ENCODE measurements around the gene CCDC102A. TPM values are rescaled to one million over a fixed set of nuclear protein-coding genes. Genes with fewer than 3 reads are reported as not detected.
A peak's percentile ranks its signal among the peaks of the same experiment; 100 is the strongest.

The CCDC102A gene
- total and polyA plus RNA-seq, 2 donors: 12.7 to 25.6 TPM

DNA sequence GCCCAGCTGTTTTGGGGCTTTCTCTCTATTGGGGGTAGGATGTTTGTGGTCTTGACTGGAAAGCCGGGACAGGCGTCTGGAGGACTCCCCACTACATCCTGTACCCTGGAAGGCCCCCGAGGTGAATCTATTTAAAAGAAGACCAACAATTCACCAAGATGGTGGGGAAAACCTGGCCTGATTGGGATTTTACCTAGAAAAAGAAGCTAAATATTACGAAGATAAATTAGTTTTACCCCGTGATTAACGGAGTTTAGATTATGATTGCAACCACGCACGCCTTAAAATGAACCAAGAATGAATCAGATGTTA is 779 bp upstream of the CCDC102A start:
- H3K4me1 ChIP-seq (ENCODE audit: insufficient read depth): peaks cover 2% of the 10 kb centered on the region
- WGBS: 16% methylated on average over 8 of the region's 8 CpGs

DNA sequence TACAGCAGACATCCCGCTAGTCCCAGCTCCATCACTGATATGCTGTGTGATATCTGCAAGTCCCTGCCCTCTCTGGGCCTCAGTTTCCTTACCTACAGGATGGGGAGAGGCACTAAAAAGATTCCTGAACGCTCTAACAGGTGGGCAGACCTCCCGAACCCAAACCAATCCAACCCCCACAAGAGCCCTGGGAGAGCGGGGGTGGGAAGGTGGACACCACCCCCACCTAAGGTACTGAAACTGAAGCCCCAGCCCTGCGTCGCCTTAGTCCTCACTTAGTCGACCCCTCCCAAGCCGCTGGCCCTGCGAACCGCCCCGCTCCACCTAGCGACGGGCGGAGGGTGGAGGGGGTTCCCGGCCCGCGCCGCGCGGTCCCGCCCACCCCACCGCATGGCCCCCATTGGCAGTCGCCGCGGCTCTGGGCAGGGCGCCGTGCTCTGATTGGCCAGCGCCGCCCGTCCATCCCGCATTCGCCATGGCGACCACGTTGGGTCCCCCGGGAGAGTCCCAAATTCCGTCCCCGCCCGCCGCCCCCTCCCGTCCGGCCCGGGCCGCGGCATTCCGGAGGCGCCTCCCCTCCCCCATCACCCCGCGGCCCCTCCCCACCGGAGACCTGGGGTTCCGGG is 578 bp downstream of the CCDC102A start:
- DNase-seq (ENCODE audit: extremely low spot score): peak; percentile 47
- H3K4me1 ChIP-seq (ENCODE audit: insufficient read depth): peaks cover 2% of the 10 kb centered on the region
- H3K4me3 ChIP-seq (ENCODE audit: low read depth, low read length): peak overlapping the region; percentile 90
- no peaks in the 10 kb centered on the region for H3K36me3 ChIP-seq (ENCODE audit: insufficient read depth)
- H3K27ac ChIP-seq (ENCODE audit: low read depth): peak overlapping the region; percentile 88
- under 1% methylated on average over 50 of the region's 50 CpGs for WGBS

More for the DNA sequence above, 779 bp upstream of the CCDC102A start:
- no peak overlapping the region for H3K27ac ChIP-seq (ENCODE audit: low read depth)
- no peaks in the 10 kb centered on the region for H3K36me3 ChIP-seq (ENCODE audit: insufficient read depth)
- H3K4me3 ChIP-seq (ENCODE audit: low read depth, low read length): peak overlapping the region; percentile 90
- no peak for DNase-seq (ENCODE audit: extremely low spot score)

DNA sequence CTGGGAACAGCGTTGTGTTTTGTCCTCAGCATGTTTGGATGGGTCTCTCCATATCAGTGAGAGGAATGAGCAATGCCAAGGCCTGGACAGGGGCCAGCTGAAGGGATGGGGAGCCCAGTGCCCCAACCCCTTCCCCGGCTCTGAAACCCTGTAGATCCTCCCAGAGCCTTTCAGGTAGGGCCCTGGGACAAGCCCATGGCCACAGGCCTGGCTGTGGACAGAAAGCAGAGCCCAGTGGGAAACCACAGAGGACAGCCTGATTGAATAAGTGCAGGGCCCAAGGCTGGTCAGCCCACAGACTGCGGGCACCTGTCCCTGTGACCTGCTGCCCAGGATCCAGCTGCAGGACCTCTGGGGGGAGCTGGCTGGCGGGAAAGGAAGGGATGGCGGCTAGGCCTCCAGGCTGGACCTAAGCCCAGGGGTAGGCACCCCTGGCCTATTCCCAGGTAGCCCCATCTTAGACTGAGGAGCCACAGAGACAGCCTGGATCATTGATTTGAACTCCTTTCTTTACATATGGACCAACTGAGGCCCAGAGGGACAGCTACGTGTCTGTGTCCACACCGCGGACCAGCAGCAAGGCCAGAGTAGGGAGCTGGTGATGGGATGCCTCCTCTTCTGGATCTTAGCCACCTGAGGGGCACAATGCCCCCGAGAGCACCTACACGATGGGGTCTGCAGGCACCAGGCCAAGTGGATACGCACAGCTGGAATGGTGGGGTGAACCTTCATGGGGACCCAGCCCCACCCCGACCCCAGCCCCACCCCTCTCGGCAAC is 1.3 kb downstream of the CCDC102A start:
- WGBS: 42% methylated on average over 13 of the region's 13 CpGs
- no peak for DNase-seq (ENCODE audit: extremely low spot score)

DNA sequence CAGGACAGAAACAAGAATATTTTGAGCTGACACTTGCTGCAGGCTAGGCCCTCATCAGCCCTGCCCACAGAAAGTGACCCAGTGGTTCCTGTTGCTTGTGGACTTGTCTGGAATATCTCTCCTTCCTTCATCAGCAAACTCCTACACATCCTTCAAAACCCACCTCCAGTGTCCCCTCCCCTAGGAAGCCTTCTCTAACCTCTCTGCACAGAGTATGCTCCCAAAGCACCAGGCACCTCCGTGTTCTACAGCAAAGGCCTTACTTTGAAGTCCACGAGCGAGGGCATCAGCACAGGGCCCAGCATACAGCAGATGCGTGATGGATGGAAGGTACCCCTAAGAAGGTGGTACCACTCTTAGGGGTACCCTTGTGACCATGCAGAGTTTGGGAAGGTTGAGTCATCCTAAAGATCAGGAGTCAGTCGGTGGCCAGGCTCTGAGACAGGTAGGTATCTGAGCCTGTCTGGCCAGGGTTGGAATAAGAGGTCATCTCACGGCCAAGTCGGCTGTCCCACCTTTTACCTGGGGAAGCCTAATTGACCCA is 2.0 kb downstream of the CCDC102A start:
- Histone ChIP-seq H3K4me3 (ENCODE audit: low read depth, low read length) (no peak overlapping the region), H3K4me1 (ENCODE audit: insufficient read depth) (peaks cover 2% of the 10 kb centered on the region), H3K36me3 (ENCODE audit: insufficient read depth) (no peaks in the 10 kb centered on the region), H3K27ac (ENCODE audit: low read depth) (no peak overlapping the region)
- no peak for DNase-seq (ENCODE audit: extremely low spot score)
- 94% methylated on average over 7 of the region's 7 CpGs for WGBS

More for the DNA sequence above, 1.3 kb downstream of the CCDC102A start:
- H3K36me3 ChIP-seq (ENCODE audit: insufficient read depth): no peaks in the 10 kb centered on the region
- H3K27ac ChIP-seq (ENCODE audit: low read depth): no peak overlapping the region
- peaks cover 2% of the 10 kb centered on the region for H3K4me1 ChIP-seq (ENCODE audit: insufficient read depth)
- H3K4me3 ChIP-seq (ENCODE audit: low read depth, low read length): peak overlapping the region; percentile 90

- H3K4me3 ChIP-seq (ENCODE audit: low read depth, low read length): no peak overlapping the region
- WGBS: 44% methylated on average over 19 of the region's 19 CpGs
- H3K27ac ChIP-seq (ENCODE audit: low read depth): no peak overlapping the region
- no peaks in the 10 kb centered on the region for H3K36me3 ChIP-seq (ENCODE audit: insufficient read depth)
- no peak for DNase-seq (ENCODE audit: extremely low spot score)
- H3K4me1 ChIP-seq (ENCODE audit: insufficient read depth): peaks cover 2% of the 10 kb centered on the region
Observed at GRCh38 chr16:57533431-57534336, 2.7 kb downstream of the CCDC102A start.

DNA sequence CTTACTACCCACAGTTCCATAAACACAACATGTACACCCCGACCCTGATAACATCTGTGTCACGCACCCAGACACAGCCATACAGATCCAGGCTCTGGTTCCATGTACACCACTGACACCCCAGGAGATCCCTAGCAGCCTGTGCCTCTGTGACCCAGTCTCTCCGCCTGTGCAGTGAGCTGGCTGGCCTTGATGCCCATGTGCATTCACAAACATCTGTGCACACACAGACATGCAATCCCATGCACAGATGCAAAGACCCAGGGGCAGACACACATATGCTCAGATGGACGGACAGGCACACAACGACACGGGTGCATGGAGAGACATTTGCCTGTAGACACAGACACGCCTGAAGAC is 4.1 kb downstream of the CCDC102A start:
- WGBS: 72% methylated on average over 7 of the region's 7 CpGs
- peaks cover 2% of the 10 kb centered on the region for H3K4me1 ChIP-seq (ENCODE audit: insufficient read depth)
- no peak for DNase-seq (ENCODE audit: extremely low spot score)
- H3K36me3 ChIP-seq (ENCODE audit: insufficient read depth): no peaks in the 10 kb centered on the region
- no peak overlapping the region for H3K4me3 ChIP-seq (ENCODE audit: low read depth, low read length)
- no peak overlapping the region for H3K27ac ChIP-seq (ENCODE audit: low read depth)

- Histone ChIP-seq H3K4me3 (ENCODE audit: low read depth, low read length) (no peak overlapping the region), H3K4me1 (ENCODE audit: insufficient read depth) (peaks cover 2% of the 10 kb centered on the region), H3K27ac (ENCODE audit: low read depth) (no peak overlapping the region), H3K36me3 (ENCODE audit: insufficient read depth) (no peaks in the 10 kb centered on the region)
- no peak for DNase-seq (ENCODE audit: extremely low spot score)
- WGBS: 83% methylated on average over 8 of the region's 8 CpGs
Observed at GRCh38 chr16:57531635-57532265, 4.6 kb downstream of the CCDC102A start.

- Histone ChIP-seq H3K4me1 (ENCODE audit: insufficient read depth) (peaks cover 2% of the 10 kb centered on the region), H3K4me3 (ENCODE audit: low read depth, low read length) (no peak overlapping the region), H3K27ac (ENCODE audit: low read depth) (no peak overlapping the region), H3K36me3 (ENCODE audit: insufficient read depth) (no peaks in the 10 kb centered on the region)
- no peak for DNase-seq (ENCODE audit: extremely low spot score)
- 85% methylated on average over 3 of the region's 3 CpGs for WGBS
Observed at GRCh38 chr16:57531253-57531575, 5.2 kb downstream of the CCDC102A start.

DNA sequence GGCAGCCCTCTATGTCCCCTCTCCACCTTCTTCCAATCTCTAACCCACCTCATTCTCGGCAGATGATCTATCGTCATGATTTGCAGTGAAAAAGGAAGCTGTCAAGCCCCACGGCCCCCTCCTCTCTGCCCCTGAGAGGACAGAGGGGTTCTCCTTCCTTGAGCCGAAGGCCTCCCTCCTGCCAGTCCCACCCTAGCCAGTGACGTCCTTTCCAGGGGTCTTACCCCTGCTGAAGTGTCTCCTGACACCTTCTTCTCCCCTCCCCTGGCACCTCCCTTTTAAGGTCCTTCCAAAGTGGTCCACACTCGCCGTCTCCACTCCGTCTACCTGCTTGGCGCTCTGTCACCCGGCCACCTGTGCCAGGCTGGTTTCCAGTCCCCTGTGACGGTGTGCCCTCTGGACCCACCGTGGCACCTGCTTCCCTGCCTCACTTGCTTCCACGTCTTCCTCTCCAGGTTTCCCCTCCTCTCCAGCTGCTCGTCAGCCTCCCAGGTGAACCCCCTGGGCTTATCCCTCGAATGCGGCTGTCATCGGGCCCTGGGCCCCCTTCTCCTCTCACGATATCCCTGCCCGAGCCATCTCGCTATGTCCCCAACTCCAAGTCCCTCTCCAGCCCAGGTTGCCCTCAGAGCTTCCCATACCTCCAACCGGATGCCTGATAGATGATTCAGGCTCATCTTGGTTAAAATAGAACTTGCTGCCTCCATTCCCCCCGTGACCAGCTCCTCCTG is 5.7 kb downstream of the CCDC102A start:
- no peaks in the 10 kb centered on the region for H3K36me3 ChIP-seq (ENCODE audit: insufficient read depth)
- 84% methylated on average over 22 of the region's 22 CpGs for WGBS
- DNase-seq (ENCODE audit: extremely low spot score): no peak
- peak overlapping the region; percentile 30 for H3K27ac ChIP-seq (ENCODE audit: low read depth)
- peaks cover 2% of the 10 kb centered on the region for H3K4me1 ChIP-seq (ENCODE audit: insufficient read depth)
- H3K4me3 ChIP-seq (ENCODE audit: low read depth, low read length): no peak overlapping the region

DNA sequence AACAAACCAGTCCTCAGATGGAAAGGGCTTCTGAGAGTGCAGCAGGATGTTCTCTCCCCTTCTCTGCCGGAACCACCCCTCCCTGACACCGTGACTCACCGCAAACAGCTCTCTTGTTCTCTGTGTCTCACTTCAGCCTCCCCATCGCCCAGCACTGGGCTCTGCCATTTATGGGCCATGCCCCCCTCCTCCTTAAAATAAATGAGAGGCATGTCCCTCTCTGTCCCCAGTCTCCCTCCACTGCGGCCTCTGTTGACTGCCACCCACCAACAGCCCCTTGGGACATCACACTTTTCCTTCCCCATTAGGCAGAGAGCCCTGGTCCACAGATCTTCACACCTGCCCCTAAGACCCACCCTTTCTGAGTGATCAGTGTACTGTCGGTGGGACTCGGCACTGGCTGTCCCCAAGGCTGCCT is 6.3 kb downstream of the CCDC102A start:
- no peak overlapping the region for H3K27ac ChIP-seq (ENCODE audit: low read depth)

DNA sequence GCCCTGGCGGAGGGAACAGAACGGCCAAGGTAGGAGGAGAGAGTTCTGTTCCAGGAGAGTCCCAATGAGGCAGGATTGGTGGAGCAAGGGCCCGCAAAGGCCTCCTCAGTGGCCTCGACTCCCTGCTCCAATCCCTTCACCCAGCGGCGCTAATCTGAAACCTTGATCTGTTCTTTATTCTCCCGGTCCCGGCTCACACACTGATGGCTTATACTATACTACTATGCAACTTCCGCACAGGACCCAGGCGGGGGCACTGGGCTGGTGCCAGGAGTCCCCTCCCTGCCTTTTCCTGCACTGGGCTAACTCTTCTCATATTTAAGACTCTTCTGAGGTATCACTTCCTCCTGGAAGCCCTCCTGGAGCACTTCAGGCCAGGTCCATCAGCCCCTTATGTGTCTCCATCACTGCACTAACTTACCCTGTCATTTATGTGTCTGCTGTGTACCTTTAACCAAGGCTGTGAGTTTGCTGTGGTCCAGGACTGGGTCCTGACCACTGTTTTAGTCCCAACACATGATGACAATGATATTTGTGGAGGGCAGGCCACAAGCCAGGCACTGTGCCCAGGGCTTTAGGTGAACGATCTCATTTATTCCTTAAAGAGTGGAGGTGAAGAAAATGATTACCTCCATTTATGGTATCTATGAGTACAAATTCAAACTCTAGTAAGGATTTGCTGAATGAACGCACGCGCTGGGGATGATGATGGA is 6.8 kb downstream of the CCDC102A start:
- DNase-seq (ENCODE audit: extremely low spot score): no peak
- Histone ChIP-seq H3K27ac (ENCODE audit: low read depth) (no peak overlapping the region), H3K4me3 (ENCODE audit: low read depth, low read length) (no peak overlapping the region), H3K36me3 (ENCODE audit: insufficient read depth) (no peaks in the 10 kb centered on the region), H3K4me1 (ENCODE audit: insufficient read depth) (peaks cover 2% of the 10 kb centered on the region)
- 75% methylated on average over 14 of the region's 14 CpGs for WGBS

More for the DNA sequence above, 6.3 kb downstream of the CCDC102A start:
- WGBS: 21% methylated on average over 7 of the region's 7 CpGs
- no peak for DNase-seq (ENCODE audit: extremely low spot score)
- Histone ChIP-seq H3K4me3 (ENCODE audit: low read depth, low read length) (no peak overlapping the region), H3K36me3 (ENCODE audit: insufficient read depth) (no peaks in the 10 kb centered on the region), H3K4me1 (ENCODE audit: insufficient read depth) (peaks cover 2% of the 10 kb centered on the region)
